ENCODE results near the gene ADAMTS18.

ADAMTS18 gene

DNA sequence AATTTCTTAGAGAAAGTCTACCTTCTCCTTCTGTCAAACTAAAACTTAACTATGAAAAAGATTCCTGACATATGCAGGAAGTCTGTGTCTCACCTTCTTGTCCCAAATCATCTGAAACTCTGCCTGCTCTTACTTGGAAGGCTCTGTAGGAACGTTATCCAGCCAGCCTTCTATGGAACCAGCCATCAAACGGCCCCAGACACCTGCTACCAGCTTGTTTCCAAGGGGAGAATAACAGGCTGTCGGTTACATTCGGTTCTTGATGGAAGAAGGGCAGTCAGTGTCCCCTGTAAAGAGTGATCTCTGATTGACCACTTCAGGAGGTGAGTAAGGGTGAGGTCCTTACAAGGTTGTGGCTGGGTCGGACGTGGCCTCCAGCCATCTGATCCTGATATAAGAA lies 1.7 kb downstream of the ADAMTS18 start:
- DNase-seq, result no peak

- no peak for DNase-seq
Observed at GRCh38 chr16:77432264-77432663, 2.6 kb downstream of the ADAMTS18 start.

- no peak for DNase-seq
Observed at GRCh38 chr16:77430787-77431585, 3.8 kb downstream of the ADAMTS18 start.

GRCh38 chr16:77430360-77430759 lies 4.5 kb downstream of the ADAMTS18 start:
- no peak for DNase-seq

DNA sequence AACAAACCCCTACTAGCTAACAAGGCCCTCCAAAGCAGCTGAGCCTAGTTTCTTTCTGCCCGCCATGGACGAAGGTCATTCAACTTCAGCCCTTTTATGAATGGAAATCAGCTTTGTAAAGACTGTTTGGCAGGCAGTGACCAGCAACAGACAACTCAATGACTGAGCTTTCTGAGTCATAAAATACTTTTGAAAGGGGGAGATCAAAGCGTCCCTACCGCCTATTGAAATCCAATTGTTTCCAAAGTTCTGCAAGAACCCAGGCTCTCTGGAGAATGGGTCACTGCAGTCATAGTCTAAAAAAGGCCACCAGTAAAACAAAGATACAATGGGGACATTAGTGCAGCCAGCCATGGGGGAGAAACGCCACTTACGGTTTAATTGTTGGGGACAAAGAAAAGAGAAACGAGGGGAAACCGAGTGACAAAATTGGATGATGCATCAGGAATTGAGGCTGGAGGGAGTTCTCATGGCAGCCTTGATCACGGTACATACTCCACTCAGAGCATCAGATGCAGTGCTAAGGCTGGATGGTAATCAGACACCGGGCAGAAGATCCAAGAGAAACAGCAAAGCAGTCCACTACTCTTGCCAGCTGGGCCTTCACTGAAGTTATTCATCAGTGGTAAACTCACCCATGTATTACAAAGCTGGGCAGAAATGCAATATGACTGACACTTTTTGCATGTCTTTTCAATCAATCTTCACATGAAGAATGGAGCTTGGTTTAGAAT lies 9.8 kb downstream of the ADAMTS18 start:
- DNase-seq, result no peak

GRCh38 chr16:77422196-77422784 lies 12.5 kb downstream of the ADAMTS18 start:
- no peak for DNase-seq

DNA sequence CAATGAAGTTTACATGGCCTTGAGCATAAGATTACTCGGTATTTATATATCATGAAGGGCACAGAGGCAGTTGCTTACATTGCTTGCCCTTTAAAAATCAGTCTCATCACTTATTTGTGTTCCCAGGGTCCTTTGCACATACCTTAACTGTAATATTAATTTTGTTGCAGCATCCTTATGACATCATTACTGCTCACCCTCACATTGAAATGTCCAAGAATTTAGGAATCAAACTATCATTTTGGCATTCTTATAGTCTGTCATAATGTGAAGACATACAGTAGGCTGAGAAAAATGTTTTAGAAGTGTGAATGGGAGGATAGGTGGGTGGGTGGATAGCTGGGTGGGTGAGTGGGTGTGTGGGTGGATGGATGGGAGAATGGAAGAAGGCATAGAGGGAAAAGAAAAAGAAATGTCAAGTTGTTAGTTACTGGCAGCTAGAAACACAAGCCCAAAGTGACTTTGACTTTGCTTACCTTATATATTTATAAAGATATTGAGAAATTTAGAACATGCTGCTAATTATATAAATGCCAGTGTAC lies 17.8 kb downstream of the ADAMTS18 start:
- DNase-seq, result no peak

DNA sequence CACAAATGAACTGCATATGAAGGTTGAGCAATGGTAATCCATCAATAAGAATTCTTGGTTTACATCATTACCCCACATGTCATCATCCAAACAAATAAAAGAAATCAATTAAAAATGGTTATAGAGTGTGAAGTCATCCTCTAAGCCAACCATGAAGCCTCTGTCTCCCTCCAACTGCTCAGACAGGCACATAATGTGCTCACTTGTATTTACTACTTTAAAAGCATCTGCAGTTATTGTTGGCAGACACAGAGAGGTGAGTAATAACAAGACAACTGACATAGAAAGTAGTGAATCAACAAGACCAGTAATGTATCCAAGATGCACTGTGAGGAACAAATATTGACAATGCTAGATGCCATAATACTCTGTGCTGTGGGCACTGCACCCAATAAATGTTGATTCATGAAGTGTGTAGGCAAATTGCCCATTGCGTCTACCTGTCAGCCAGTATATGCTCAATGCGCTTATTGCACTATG lies 20.0 kb downstream of the ADAMTS18 start:
- DNase-seq, result no peak

DNA sequence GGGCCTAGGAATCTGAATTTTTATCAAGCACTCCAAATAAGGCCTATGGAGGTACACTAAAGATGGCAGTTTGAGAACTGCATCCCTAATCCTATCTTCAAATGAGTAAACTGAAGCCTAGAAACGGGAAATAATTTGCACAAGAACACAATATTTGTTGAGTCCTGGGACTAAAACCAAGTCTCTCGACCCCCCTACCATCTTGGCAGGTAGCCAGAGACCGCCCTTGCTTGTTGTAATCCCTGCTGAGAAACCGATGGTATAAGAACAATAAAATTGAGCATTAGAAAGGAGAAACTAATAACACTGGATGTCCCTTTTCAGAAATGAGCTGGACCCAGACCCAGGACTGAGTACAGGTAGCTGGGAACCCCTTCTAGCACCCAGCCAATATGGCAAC lies 24.4 kb downstream of the ADAMTS18 start:
- DNase-seq, result no peak

- DNase-seq, result no peak
Observed at GRCh38 chr16:77409311-77409710, 25.5 kb downstream of the ADAMTS18 start.

GRCh38 chr16:77408607-77409006 lies 26.2 kb downstream of the ADAMTS18 start:
- no peak for DNase-seq

GRCh38 chr16:77406680-77407079 lies 28.2 kb downstream of the ADAMTS18 start:
- no peak for DNase-seq

- DNase-seq, result no peak
Observed at GRCh38 chr16:77404775-77405174, 30.1 kb downstream of the ADAMTS18 start.

DNA sequence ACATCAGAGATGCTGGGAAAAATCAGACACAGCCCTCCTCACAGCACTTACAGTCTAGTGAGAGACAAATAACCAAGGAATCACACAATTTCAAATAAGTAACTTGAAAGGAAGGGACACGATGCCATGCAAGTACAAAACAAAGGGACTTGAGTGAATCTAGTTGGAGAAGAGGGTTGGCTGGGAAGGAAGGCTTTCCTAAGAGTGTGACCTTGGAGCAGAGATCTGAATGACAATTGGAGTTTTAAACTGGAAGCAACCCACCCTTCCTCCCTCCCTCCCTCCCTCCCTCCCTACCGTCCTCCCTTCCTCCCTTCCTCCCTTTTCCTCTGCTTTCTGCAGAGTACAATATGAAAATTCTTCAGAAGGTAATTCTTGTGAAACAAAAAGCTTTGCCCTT lies 31.1 kb downstream of the ADAMTS18 start:
- no peak for DNase-seq

DNA sequence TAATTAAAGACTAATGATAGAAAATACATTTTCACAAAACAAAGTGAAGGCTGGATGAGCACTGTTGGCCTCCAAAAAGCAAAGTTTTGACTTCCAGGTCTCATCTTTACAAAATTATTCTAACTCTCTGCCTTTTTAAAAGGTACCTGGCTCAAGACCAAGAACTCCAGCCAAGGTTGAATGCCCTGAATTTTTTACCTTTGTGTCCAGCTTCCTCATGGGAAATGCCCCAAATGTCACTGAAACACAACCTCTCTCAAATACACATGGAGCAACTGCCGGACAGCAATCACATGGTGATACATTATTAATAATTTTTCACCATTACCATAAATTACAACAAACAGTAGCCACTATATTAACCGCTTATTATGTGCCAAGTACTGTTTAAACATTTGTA lies 32.2 kb downstream of the ADAMTS18 start:
- DNase-seq, result no peak

- DNase-seq, result no peak
Observed at GRCh38 chr16:77402118-77402517, 32.7 kb downstream of the ADAMTS18 start.

DNA sequence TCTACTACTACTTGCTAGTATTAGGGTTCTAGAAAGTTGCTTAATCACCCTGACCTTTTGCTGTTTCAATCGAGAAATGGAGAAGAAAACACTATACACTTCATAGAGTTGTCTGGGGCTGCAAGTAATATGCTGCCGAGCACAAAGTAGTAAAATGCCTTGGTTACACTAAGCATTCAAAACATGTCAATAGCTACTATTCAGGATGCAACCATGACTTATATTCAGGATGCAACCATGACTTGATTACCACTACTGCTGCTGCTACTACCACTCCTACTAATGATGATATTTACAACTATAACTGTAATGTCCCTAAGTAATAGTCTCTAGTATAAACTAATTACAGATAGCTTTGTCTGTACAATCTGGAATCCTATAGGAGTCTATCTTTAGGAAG lies 35.3 kb downstream of the ADAMTS18 start:
- DNase-seq, result no peak

DNA sequence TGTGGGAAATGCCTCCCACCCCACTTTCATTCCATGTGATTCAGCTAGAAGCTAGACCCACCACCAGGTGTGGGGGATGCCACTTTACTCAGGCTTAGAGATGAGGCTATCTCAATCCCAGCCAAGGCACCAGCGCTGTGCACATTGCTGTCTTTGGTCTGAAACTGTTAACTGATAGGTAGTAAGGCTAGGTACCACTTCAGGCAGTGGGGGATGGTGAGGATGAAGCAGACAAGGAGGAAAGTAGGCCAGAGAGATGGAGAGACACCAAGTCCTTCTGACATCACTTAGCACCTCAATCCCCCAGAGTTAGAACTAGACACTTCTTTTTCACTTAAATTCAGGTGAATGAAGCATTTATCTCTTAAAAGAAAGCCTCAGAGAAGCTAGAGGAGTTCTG lies 35.8 kb downstream of the ADAMTS18 start:
- no peak for DNase-seq

DNA sequence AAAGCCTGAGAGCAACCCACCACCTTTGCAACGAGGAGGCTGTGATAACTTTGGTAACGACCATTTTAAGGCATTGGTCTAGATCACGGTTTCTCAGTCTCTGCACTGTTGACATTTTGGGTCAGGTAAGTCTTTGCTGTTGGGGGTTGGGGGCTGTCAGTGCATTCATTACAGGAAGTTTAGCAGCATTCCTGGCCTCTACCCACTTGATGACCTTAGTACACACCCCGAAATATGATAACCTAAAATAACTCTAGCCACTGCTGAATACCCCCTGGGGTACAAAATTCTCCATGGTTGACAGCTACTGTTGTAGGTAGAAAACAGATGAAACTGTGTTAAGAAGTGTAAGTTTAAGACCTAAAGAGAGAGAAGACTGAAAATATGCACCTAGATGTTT lies 36.3 kb downstream of the ADAMTS18 start:
- no peak for DNase-seq

DNA sequence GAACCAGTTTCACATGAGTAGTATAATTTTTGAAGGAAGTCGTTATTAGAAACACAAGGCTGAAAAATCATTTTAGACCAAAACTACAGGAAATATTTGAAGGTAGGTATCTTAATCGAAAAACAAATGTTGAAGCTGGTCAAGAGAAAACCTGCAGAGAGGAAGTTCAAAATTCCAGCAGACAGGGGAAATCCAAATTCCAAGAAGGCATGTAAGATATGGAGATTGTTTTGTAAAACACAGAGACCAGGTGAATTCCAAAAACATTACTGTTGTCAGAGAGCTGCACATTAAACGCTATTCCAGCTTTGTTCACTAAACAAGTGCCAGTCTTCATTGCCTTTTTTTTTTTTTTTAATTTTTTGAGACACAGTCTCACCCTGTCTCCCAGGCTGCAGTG lies 38.4 kb downstream of the ADAMTS18 start:
- DNase-seq, result no peak

- DNase-seq, result no peak
Observed at GRCh38 chr16:77394699-77395098, 40.1 kb downstream of the ADAMTS18 start.

DNA sequence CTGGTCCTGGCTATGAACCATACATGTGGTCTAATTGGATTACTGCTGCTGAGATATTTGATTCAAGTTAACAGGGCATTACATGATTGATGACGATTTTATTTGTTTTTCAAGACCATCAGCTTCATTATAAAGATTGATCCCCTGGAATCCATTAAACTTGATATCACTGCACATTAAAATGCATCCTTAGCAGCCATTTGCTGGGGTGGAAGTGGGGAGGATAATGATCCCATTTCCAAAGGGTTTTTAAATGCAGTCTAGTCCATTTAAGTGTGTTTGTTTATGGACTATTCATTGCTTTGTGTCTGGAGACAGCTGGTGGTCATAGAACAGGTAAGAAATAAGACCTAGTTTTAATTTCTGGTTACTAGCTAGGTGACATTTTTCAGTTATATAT lies 40.9 kb downstream of the ADAMTS18 start:
- DNase-seq, result no peak

- no peak for DNase-seq
Observed at GRCh38 chr16:77387815-77388209, 47.0 kb downstream of the ADAMTS18 start.

All from activated naive CD4-positive, alpha-beta T cell treated with anti-CD3 and anti-CD28 coated beads, Interleukin-2, amount 50 U/mL, for 16 hours (primary cell).